Measurements from ENCODE around the gene LRRC8D.

- TF ChIP-seq, protein P1, sequence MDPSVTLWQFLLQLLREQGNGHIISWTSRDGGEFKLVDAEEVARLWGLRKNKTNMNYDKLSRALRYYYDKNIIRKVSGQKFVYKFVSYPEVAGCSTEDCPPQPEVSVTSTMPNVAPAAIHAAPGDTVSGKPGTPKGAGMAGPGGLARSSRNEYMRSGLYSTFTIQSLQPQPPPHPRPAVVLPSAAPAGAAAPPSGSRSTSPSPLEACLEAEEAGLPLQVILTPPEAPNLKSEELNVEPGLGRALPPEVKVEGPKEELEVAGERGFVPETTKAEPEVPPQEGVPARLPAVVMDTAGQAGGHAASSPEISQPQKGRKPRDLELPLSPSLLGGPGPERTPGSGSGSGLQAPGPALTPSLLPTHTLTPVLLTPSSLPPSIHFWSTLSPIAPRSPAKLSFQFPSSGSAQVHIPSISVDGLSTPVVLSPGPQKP (CRISPR knock-in tag; IDR thresholded peaks at IDR 0.05) = no peak
- TF ChIP-seq, protein P2, sequence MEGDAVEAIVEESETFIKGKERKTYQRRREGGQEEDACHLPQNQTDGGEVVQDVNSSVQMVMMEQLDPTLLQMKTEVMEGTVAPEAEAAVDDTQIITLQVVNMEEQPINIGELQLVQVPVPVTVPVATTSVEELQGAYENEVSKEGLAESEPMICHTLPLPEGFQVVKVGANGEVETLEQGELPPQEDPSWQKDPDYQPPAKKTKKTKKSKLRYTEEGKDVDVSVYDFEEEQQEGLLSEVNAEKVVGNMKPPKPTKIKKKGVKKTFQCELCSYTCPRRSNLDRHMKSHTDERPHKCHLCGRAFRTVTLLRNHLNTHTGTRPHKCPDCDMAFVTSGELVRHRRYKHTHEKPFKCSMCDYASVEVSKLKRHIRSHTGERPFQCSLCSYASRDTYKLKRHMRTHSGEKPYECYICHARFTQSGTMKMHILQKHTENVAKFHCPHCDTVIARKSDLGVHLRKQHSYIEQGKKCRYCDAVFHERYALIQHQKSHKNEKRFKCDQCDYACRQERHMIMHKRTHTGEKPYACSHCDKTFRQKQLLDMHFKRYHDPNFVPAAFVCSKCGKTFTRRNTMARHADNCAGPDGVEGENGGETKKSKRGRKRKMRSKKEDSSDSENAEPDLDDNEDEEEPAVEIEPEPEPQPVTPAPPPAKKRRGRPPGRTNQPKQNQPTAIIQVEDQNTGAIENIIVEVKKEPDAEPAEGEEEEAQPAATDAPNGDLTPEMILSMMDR (IDR thresholded peaks at IDR 0.05 in 2 of 3, conservative IDR thresholded peaks at IDR 0.05 in 1 of 3; ENCODE audit: insufficient read depth in 2 of 3, low read depth in 1 of 3, low read length in 3 of 3) = no peak
- TF ChIP-seq KDM5B (IDR thresholded peaks at IDR 0.05; ENCODE audit: insufficient replicate concordance, low read depth, low read length) (no peak), ESRRA (IDR thresholded peaks at IDR 0.05; ENCODE audit: borderline replicate concordance, low read depth) (no peak), MAZ (CRISPR knock-in tag; conservative IDR thresholded peaks at IDR 0.05 in 1 of 2, IDR thresholded peaks at IDR 0.05 in 1 of 2) (no peak), PCBP1 (IDR thresholded peaks at IDR 0.05; ENCODE audit: low read depth, low read length, poor library complexity, severe bottlenecking) (no peak), ZBTB8A (IDR thresholded peaks at IDR 0.05; ENCODE audit: partially characterized antibody) (no peak), ZBTB7A (IDR thresholded peaks at IDR 0.05; ENCODE audit: borderline replicate concordance, control insufficient read depth, low read depth, low read length) (no peak), GATAD2B (IDR thresholded peaks at IDR 0.05; ENCODE audit: borderline replicate concordance) (no peak), ERF (CRISPR knock-in tag; IDR thresholded peaks at IDR 0.05) (no peak), ZNF3 (CRISPR knock-in tag; IDR thresholded peaks at IDR 0.05) (no peak)
- TF ChIP-seq, protein P3, sequence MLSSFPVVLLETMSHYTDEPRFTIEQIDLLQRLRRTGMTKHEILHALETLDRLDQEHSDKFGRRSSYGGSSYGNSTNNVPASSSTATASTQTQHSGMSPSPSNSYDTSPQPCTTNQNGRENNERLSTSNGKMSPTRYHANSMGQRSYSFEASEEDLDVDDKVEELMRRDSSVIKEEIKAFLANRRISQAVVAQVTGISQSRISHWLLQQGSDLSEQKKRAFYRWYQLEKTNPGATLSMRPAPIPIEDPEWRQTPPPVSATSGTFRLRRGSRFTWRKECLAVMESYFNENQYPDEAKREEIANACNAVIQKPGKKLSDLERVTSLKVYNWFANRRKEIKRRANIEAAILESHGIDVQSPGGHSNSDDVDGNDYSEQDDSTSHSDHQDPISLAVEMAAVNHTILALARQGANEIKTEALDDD (IDR thresholded peaks at IDR 0.05) = no peak
Measured at GRCh38 chr1:89900323-89900722, 79.5 kb downstream of the LRRC8D start.
